ENCODE measurements around the gene UBAC2. TPM values are rescaled to one million over a fixed set of nuclear protein-coding genes. Genes with fewer than 3 reads are reported as not detected.
A peak's percentile ranks its signal among the peaks of the same experiment; 100 is the strongest.

Gene UBAC2
- total RNA-seq, 1 donor from 2014 or later = 64.3 TPM

- TF ChIP-seq, protein P1, sequence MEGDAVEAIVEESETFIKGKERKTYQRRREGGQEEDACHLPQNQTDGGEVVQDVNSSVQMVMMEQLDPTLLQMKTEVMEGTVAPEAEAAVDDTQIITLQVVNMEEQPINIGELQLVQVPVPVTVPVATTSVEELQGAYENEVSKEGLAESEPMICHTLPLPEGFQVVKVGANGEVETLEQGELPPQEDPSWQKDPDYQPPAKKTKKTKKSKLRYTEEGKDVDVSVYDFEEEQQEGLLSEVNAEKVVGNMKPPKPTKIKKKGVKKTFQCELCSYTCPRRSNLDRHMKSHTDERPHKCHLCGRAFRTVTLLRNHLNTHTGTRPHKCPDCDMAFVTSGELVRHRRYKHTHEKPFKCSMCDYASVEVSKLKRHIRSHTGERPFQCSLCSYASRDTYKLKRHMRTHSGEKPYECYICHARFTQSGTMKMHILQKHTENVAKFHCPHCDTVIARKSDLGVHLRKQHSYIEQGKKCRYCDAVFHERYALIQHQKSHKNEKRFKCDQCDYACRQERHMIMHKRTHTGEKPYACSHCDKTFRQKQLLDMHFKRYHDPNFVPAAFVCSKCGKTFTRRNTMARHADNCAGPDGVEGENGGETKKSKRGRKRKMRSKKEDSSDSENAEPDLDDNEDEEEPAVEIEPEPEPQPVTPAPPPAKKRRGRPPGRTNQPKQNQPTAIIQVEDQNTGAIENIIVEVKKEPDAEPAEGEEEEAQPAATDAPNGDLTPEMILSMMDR (IDR thresholded peaks at IDR 0.05; ENCODE audit: unreplicated experiment) = no peak
- H3K4me1 Mint-ChIP-seq = peaks cover 23% of the 10 kb centered on the region
- no peak for DNase-seq (ENCODE audit: low spot score in 2 of 2, unreplicated experiment in 2 of 2)
- no peaks in the 10 kb centered on the region for H3K27me3 Mint-ChIP-seq (ENCODE audit: low read depth)
- H3K36me3 Mint-ChIP-seq = no peaks in the 10 kb centered on the region
- no peak overlapping the region for H3K4me3 Mint-ChIP-seq
- no peak overlapping the region for H3K27ac Mint-ChIP-seq
- no peaks in the 10 kb centered on the region for H3K9me3 Mint-ChIP-seq
Observed at GRCh38 chr13:99157046-99157445, 43.6 kb upstream of the UBAC2 start.

DNA sequence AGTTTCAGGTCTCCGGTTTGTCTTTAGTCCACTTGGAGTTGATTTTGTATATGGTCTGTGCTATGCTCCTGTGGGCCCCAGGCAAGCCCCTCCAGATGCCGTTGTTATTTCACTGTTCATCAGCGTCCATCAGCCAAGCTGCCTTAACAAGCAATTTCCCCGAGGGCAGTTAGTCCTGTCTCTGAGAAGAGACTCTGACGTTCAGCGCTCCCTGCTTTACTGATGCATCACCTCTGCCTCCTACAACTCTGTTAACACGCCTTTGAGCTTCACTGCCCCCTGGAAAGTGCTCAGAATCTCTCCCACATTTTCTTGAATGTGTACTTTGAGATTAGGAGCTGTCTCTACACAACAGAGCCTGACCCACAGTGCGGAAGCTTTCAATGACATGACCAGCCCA is 41.8 kb upstream of the UBAC2 start:
- Mint-ChIP-seq H3K36me3 (no peaks in the 10 kb centered on the region), H3K4me3 (no peak overlapping the region), H3K27me3 (ENCODE audit: low read depth) (no peaks in the 10 kb centered on the region), H3K4me1 (peaks cover 15% of the 10 kb centered on the region), H3K9me3 (no peaks in the 10 kb centered on the region), H3K27ac (peak overlapping the region; percentile 0)
- TF ChIP-seq, protein P1 (IDR thresholded peaks at IDR 0.05; ENCODE audit: unreplicated experiment) = no peak
- DNase-seq (ENCODE audit: low spot score in 2 of 2, unreplicated experiment in 2 of 2) = no peak

GRCh38 chr13:99159331-99160061 is 41.2 kb upstream of the UBAC2 start:
- no peak overlapping the region for H3K4me3 Mint-ChIP-seq

GRCh38 chr13:99160415-99160814 is 40.2 kb upstream of the UBAC2 start:
- DNase-seq (ENCODE audit: low spot score in 2 of 2, unreplicated experiment in 2 of 2) = no peak
- TF ChIP-seq, protein P1 (IDR thresholded peaks at IDR 0.05; ENCODE audit: unreplicated experiment) = no peak
- H3K27me3 Mint-ChIP-seq (ENCODE audit: low read depth) = no peaks in the 10 kb centered on the region
- H3K27ac Mint-ChIP-seq = no peak overlapping the region
- no peak overlapping the region for H3K4me3 Mint-ChIP-seq
- peaks cover 15% of the 10 kb centered on the region for H3K4me1 Mint-ChIP-seq
- H3K9me3 Mint-ChIP-seq = no peaks in the 10 kb centered on the region
- H3K36me3 Mint-ChIP-seq = no peaks in the 10 kb centered on the region

More at GRCh38 chr13:99159331-99160061, 41.2 kb upstream of the UBAC2 start:
- H3K27me3 Mint-ChIP-seq (ENCODE audit: low read depth) = no peaks in the 10 kb centered on the region
- no peaks in the 10 kb centered on the region for H3K36me3 Mint-ChIP-seq
- DNase-seq (ENCODE audit: low spot score in 2 of 2, unreplicated experiment in 2 of 2) = no peak
- TF ChIP-seq, protein P1 (IDR thresholded peaks at IDR 0.05; ENCODE audit: unreplicated experiment) = no peak
- H3K4me1 Mint-ChIP-seq = peaks cover 15% of the 10 kb centered on the region
- no peak overlapping the region for H3K27ac Mint-ChIP-seq
- H3K9me3 Mint-ChIP-seq = no peaks in the 10 kb centered on the region

- H3K36me3 Mint-ChIP-seq = no peaks in the 10 kb centered on the region
- DNase-seq (ENCODE audit: low spot score in 2 of 2, unreplicated experiment in 2 of 2) = no peak
- TF ChIP-seq, protein P1 (IDR thresholded peaks at IDR 0.05; ENCODE audit: unreplicated experiment) = no peak
- H3K4me1 Mint-ChIP-seq = peaks cover 15% of the 10 kb centered on the region
- H3K27me3 Mint-ChIP-seq (ENCODE audit: low read depth) = no peaks in the 10 kb centered on the region
- peaks cover 4% of the 10 kb centered on the region for H3K9me3 Mint-ChIP-seq
- H3K27ac Mint-ChIP-seq = no peak overlapping the region
- H3K4me3 Mint-ChIP-seq = no peak overlapping the region
Observed at GRCh38 chr13:99161512-99161911, 39.1 kb upstream of the UBAC2 start.
